ENCODE data around the gene MESP1. TPM values are rescaled to one million over a fixed set of nuclear protein-coding genes. Genes with fewer than 3 reads are reported as not detected.
A peak's percentile ranks its signal among the peaks of the same experiment; 100 is the strongest.

The MESP1 gene
- total and polyA plus RNA-seq, 2 of the 4 experiments (the other 2 are of a cell fraction) = under 0.01 to 0.10 TPM

GRCh38 chr15:89751748-89752147 is 699 bp upstream of the MESP1 start:
- H3K9me3 ChIP-seq (ENCODE audit: control insufficient read depth, insufficient read depth, low read length) = no peaks in the 10 kb centered on the region
- H3K4me1 ChIP-seq (ENCODE audit: control insufficient read depth, insufficient read depth, low read length) = peaks cover 2% of the 10 kb centered on the region; the same call in 1 of the 2 replicates
- no peak overlapping the region for H3K4me3 ChIP-seq (ENCODE audit: insufficient read depth, low read depth, low read length)
- H2BK15ac ChIP-seq (ENCODE audit: low read depth, low read length) = no peak overlapping the region
- H2BK120ac ChIP-seq (ENCODE audit: low read depth, low read length) = no peak overlapping the region
- no peak overlapping the region for H4K5ac ChIP-seq (ENCODE audit: low read depth, low read length)
- WGBS, 2 experiments (ENCODE audit: extremely low coverage in 2 of 2, insufficient read length in 1 of 2) = no CpG with 5 or more reads among the region's 5 CpGs
- H2BK20ac ChIP-seq (ENCODE audit: low read depth, low read length) = no peak overlapping the region
- no peak for ATAC-seq (ENCODE audit: low read depth)
- TF ChIP-seq ELK1 (IDR thresholded peaks at IDR 0.05; ENCODE audit: borderline replicate concordance, low read depth, low read length) (no peak), SMC3 (IDR thresholded peaks at IDR 0.05; ENCODE audit: low read depth, low read length) (no peak), CTCF (conservative IDR thresholded peaks at IDR 0.05; ENCODE audit: low read depth, low read length) (no peak), MXI1 (IDR thresholded peaks at IDR 0.05; ENCODE audit: borderline replicate concordance, low read depth, low read length) (no peak), USF2 (IDR thresholded peaks at IDR 0.05; ENCODE audit: low read depth, low read length) (no peak), CHD1 (IDR thresholded peaks at IDR 0.05; ENCODE audit: low read depth, low read length) (no peak), RFX5 (IDR thresholded peaks at IDR 0.05; ENCODE audit: low read depth, low read length) (no peak)
- no TSS peak for BruUV-seq (replicated peaks)
- H3K27me3 ChIP-seq (ENCODE audit: control insufficient read depth, insufficient read depth, low read length) = peaks cover 28% of the 10 kb centered on the region
- no peak overlapping the region for H3K27ac ChIP-seq (ENCODE audit: insufficient read depth, low read length)
- H2AK9ac ChIP-seq (replicated peaks; ENCODE audit: low read depth, low read length, poor library complexity) = peak overlapping the region; percentile 39
- H3K56ac ChIP-seq (ENCODE audit: extremely low read depth, insufficient read depth, low read length) = no peak overlapping the region
- H4K91ac ChIP-seq (ENCODE audit: insufficient read depth, low read depth, low read length) = no peak overlapping the region
- DNase-seq = no peak
- no peak overlapping the region for H2BK5ac ChIP-seq (ENCODE audit: low read depth, low read length, poor library complexity, severe bottlenecking)
- H2AK5ac ChIP-seq (ENCODE audit: low read depth, low read length) = no peak overlapping the region
- H2AFZ ChIP-seq (replicated peaks; ENCODE audit: low read length, poor library complexity) = no peak overlapping the region
- CTCF ChIA-PET = interaction anchor here (1.1 kb wide), 2 partner anchors 9 to 123 kb away, joined by 3 to 4 read pairs; no protein-coding TSS in a partner anchor
- no peaks in the 10 kb centered on the region; the same call in 1 of the 2 replicates for H3K9me1 ChIP-seq (ENCODE audit: insufficient read depth, low read length)
- no peaks in the 10 kb centered on the region for H3K79me1 ChIP-seq (ENCODE audit: low read depth in 1 of 2, low read length in 2 of 2)
- no peaks in the 10 kb centered on the region for H3K36me3 ChIP-seq (ENCODE audit: control insufficient read depth, insufficient read depth, low read length)
- in situ Hi-C loops (cut with MboI; ENCODE audit: low sequenced_read_pairs) (loop anchor here (10.0 kb wide), 1 partner anchor 323 kb away; no protein-coding TSS in a partner anchor), dilution Hi-C loops (cut with HindIII; ENCODE audit: low sequenced_read_pairs, unreplicated experiment) (loop anchor here (25.0 kb wide), 1 partner anchor 111 kb away; no protein-coding TSS in a partner anchor), intact Hi-C loops (cut with micrococcal nuclease) (no loop called here)
- H3K9ac ChIP-seq (ENCODE audit: low read depth, low read length) = no peak overlapping the region
- no peak overlapping the region for H3K4ac ChIP-seq (ENCODE audit: low read depth, low read length)
- no peaks in the 10 kb centered on the region for H4K20me1 ChIP-seq (ENCODE audit: insufficient read depth, low read length)
- H3K18ac ChIP-seq (ENCODE audit: low read depth, low read length) = no peak overlapping the region
- H3K4me2 ChIP-seq (ENCODE audit: low read depth, low read length) = no peak overlapping the region
- H4K8ac ChIP-seq (ENCODE audit: low read depth in 2 of 2, low read length in 2 of 2) = peak overlapping the region in 1 of 2 experiments; percentile 10; a peak in 1 of 4 replicates
- H3K14ac ChIP-seq (replicated peaks; ENCODE audit: low read depth, low read length) = no peak overlapping the region
- POLR2A ChIA-PET (ENCODE audit: unreplicated experiment) = no interaction called here
- H3K23ac ChIP-seq (ENCODE audit: low read depth, low read length) = no peak overlapping the region
